IPS DF 6.9 (cell line): ENCODE results near the gene FBXO48.
"Not testable (repeated sequence)": the region's sequence is repeated elsewhere in the genome, so short reads cannot be mapped to it uniquely, and the experiment has no call there.

Experiments used
- DNase-seq: peaks from one replicate; pipeline ENCODE4 v3.0.0-alpha.2; 2013; ENCODE audit warnings: low read depth, low spot score
- H3K27ac ChIP-seq: one replicate; pipeline ENCODE4 v1.5.1; 2013; ENCODE audit warnings: low read length, control low read depth
- H3K27me3 ChIP-seq: 2 replicates; pipeline ENCODE4 v1.6.1; 2013; ENCODE audit warnings: mild to moderate bottlenecking, low read length; ENCODE audit not compliant: control insufficient read depth, insufficient read depth
- H3K36me3 ChIP-seq: 2 replicates; pipeline ENCODE4 v1.6.1; 2013; ENCODE audit warnings: low read length; ENCODE audit not compliant: control insufficient read depth, insufficient read depth
- H3K4me1 ChIP-seq: 2 replicates; pipeline ENCODE4 v1.6.1; 2013; ENCODE audit warnings: low read length; ENCODE audit not compliant: control insufficient read depth, insufficient read depth
- H3K4me3 ChIP-seq: 2 replicates; pipeline ENCODE4 v1.5.1; 2013; ENCODE audit warnings: mild to moderate bottlenecking, low read length
- H3K9me3 ChIP-seq: 2 replicates; pipeline ENCODE4 v1.6.1; 2013; ENCODE audit warnings: low read length, inconsistent platforms; ENCODE audit not compliant: control insufficient read depth, insufficient read depth
- WGBS: extraction: QIAGEN DNeasy Blood & Tissue Kit; methylation state at CpG from one replicate; pipeline ENCODE4 v1.1.7; 2013; ENCODE audit warnings: mixed read lengths, missing lambda C conversion rate; ENCODE audit not compliant: insufficient read length, insufficient coverage; 5-methylcytosine and 5-hydroxymethylcytosine counted together

FBXO48 gene

DNA sequence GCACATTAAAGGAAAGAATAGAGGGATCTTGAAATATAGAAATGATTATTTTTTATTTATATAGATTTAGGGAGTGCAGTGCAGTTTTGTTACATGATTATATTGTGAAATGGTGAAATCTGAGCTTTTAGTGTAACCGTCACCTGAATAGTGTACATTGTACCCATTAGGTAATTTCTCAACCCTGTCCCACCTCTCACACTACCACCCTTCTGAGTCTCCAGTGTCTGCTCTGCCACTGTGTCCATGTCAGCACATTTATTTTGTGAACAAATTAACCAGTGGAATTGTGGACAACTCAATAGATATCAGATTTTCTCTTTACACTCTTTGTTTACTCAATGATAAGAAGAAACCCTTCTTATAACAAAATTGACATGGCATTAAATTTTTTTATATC, 24.5 kb upstream of the FBXO48 start:
- no CpG with 5 or more reads among the region's 1 CpG for WGBS
- H3K36me3 ChIP-seq, result no peaks in the 10 kb centered on the region
- H3K4me3 ChIP-seq, result no peak overlapping the region
- H3K9me3 ChIP-seq, result no peaks in the 10 kb centered on the region
- no peak for DNase-seq
- H3K27me3 ChIP-seq, result no peaks in the 10 kb centered on the region
- no peak overlapping the region for H3K27ac ChIP-seq
- no peaks in the 10 kb centered on the region for H3K4me1 ChIP-seq

DNA sequence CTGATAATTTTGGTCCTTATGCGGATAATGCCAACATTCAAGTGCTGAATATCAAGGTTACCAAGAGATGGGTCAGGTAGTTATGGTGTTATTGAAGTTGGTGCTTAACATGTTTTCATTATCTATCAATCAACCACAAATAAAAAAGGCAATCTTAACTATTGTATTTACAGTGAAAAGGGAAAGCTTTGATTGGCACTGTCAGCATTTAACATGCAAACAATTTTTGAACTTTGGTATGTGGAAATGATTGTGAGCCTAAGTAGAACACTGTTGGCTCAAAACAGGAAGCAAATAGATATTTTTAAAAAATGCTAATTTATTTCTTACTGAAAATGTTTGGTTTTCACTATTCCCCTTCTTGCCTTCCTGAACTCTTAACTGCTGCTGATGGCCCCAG, 22.2 kb upstream of the FBXO48 start:
- Histone ChIP-seq H3K9me3 (no peaks in the 10 kb centered on the region), H3K4me3 (no peak overlapping the region), H3K27ac (no peak overlapping the region), H3K4me1 (no peaks in the 10 kb centered on the region), H3K36me3 (no peaks in the 10 kb centered on the region), H3K27me3 (no peaks in the 10 kb centered on the region)
- no CpG with 5 or more reads among the region's 1 CpG for WGBS
- DNase-seq, result no peak

DNA sequence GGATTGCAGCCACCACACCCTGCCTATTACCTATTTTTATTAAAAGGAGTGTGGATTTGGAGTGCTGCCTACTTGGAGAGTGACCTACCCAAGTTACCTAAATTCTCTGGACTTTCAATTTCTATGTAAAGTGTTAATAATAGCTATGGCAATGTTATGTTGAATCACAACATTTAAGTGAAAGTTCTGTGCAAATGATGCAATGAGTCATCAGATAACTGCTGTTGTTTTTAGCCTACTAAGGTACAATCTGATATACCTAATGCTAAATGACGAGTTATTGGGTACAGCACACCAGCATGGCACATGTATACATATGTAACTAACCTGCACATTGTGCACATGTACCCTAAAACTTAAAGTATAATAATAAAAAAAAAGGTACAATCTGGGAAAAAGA, 21.5 kb upstream of the FBXO48 start:
- H3K27me3 ChIP-seq, H3K4me1 ChIP-seq, H3K27ac ChIP-seq, H3K4me3 ChIP-seq, DNase-seq, H3K9me3 ChIP-seq, H3K36me3 ChIP-seq: not testable (repeated sequence)
- no CpG with 5 or more reads among the region's 1 CpG for WGBS

DNA sequence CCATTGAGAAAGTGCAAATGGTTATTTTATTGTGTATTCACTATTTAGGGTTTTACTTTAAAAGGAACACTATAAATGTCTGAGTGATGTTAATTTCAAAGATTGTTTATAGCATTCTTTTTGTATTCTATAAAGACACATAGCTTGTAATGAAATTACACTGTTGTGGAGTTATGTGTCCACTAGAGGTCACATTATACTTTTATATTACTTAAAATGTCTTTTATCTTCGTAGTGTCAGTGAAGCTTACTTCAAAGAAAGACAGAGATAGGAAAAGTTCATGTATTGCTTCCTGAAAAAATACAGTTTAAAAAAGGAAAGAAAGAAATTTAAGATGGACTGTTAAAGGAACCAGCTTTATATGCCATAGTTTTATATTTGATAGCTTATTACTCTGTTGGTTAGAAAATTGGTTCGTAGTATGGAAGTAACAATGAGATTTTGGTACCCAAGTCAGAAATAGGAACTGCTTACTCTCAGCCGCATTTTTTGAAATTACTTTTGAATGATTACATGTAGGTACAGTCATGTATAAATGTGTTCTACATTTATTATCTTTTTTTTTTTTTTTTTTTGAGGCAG, 20.8 kb upstream of the FBXO48 start:
- no peaks in the 10 kb centered on the region for H3K36me3 ChIP-seq
- H3K27ac ChIP-seq, result no peak overlapping the region
- no peak overlapping the region for H3K4me3 ChIP-seq
- H3K27me3 ChIP-seq, result no peaks in the 10 kb centered on the region
- WGBS, result no CpG with 5 or more reads among the region's 3 CpGs
- DNase-seq, result no peak
- no peaks in the 10 kb centered on the region for H3K9me3 ChIP-seq
- H3K4me1 ChIP-seq, result no peaks in the 10 kb centered on the region

DNA sequence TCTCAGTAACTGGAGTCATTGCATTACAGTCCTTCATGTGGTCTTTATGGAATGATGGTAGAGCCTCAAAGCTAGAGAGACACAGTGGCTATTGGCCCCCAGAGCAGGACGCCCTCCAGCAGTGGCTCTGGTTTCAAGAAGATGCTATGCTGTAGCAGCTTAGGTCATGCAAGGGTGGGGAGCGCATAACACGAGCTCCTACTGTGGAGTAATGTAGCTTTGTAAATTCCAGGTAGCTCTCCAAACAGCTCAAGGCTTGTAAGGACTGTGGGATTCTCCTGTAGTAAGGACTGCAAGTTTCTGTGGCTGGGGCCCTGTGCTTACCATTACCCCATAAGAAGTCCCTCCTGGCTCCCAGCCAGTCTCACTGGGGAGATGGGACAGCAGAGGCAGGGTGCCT, 15.9 kb upstream of the FBXO48 start:
- Histone ChIP-seq H3K9me3 (no peaks in the 10 kb centered on the region), H3K27ac (no peak overlapping the region), H3K27me3 (no peaks in the 10 kb centered on the region), H3K4me3 (no peak overlapping the region), H3K36me3 (no peaks in the 10 kb centered on the region), H3K4me1 (no peaks in the 10 kb centered on the region)
- WGBS, result no CpG with 5 or more reads among the region's 3 CpGs
- no peak for DNase-seq

DNA sequence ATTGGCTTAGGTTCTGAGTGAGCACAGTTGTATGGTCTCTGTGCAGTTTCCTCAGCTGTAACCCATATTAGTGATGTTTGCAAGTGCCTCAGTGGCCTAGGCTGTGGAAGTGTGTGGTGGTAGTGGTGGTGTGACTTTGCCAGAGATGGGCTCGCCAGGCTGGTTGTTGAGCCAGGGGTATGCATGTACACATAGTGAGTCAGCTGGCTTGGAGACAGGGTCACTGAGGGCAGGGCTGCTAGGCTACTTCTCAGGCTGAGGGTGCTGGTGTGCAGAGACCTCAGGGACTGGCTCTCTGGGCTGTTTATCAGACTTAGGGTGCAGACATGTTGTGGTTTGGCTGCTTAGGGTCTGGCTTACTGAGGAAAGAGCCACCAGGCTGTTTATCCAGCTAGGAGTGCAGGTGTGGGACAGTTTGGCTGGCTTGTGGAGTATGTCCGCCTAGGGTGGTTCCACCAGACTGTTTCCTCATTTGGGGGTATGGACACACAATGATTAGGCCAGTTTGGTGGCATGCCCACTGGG, 15.3 kb upstream of the FBXO48 start:
- Histone ChIP-seq H3K36me3 (no peaks in the 10 kb centered on the region), H3K4me3 (no peak overlapping the region), H3K27ac (no peak overlapping the region), H3K4me1 (no peaks in the 10 kb centered on the region), H3K9me3 (no peaks in the 10 kb centered on the region), H3K27me3 (no peaks in the 10 kb centered on the region)
- DNase-seq, result no peak
- whole genome bisulfite sequencing, result no CpG with 5 or more reads among the region's 2 CpGs

DNA sequence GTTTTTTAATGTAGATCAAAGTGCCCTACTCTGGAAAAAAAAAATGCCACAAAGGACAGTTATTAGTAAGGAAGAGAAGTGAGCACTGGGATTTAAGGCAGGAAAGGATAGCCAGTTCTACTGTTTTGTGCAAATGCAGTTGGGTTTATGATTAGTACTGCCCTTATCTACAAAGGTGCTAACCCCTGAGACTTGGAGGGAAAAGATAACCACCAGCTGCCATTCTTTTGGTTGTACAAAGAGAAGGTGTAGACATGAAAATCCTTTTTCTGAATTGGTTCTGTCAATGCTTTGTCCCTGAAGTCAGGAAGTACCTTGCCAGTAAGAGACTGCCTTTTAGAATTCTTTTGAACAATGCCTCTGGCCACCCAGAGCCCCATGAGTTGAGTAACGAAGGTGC, 11.6 kb upstream of the FBXO48 start:
- no peak overlapping the region for H3K4me3 ChIP-seq
- H3K9me3 ChIP-seq, result no peaks in the 10 kb centered on the region
- H3K27ac ChIP-seq, result no peak overlapping the region
- DNase-seq, result no peak
- no peaks in the 10 kb centered on the region for H3K4me1 ChIP-seq
- WGBS, result no CpG with 5 or more reads among the region's 1 CpG
- no peaks in the 10 kb centered on the region for H3K27me3 ChIP-seq
- no peaks in the 10 kb centered on the region for H3K36me3 ChIP-seq

DNA sequence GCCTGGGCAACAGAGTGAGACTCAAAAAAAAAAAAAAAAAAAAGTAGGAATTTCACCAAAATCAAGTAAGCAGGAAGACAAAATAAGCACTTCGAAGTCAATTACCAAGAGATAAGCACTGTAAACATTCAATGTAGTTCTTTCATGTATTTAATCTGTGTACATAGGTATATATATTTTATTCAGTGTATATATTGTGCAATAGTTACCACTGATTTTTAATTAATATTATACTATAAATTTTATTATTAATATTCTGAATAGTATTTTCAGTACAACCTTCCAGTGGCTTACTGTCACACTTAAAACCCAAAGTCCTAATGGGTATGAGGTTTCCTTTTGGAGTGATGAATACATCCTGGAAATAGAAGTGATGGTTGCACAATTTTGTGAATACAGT, 9.4 kb upstream of the FBXO48 start:
- Histone ChIP-seq H3K27me3 (no peaks in the 10 kb centered on the region), H3K9me3 (no peaks in the 10 kb centered on the region), H3K4me3 (no peak overlapping the region), H3K36me3 (no peaks in the 10 kb centered on the region), H3K4me1 (no peaks in the 10 kb centered on the region), H3K27ac (no peak overlapping the region)
- no peak for DNase-seq
- WGBS, result no CpG with 5 or more reads among the region's 1 CpG

DNA sequence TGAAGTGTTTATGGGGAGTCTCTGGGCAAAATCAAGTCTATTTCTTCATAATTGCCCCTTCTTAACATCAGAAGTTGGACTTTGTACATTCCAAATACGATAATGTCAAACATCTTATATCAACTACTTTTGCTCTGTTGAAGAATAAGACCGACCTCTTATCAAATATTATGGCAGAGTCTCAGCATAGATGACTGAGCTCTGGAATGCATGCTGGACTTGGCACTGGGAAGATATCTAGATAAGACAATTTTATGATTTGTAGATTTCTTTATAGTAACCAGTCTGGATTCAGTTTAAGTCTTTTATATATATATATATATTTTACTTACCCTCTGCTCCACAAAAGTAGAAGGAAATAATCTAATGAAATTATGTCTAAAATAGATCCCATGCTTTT, 8.5 kb upstream of the FBXO48 start:
- H3K4me1 ChIP-seq, result no peaks in the 10 kb centered on the region
- H3K4me3 ChIP-seq, result no peak overlapping the region
- no peaks in the 10 kb centered on the region for H3K9me3 ChIP-seq
- no peaks in the 10 kb centered on the region for H3K36me3 ChIP-seq
- DNase-seq, result no peak
- no peak overlapping the region for H3K27ac ChIP-seq
- no peaks in the 10 kb centered on the region for H3K27me3 ChIP-seq
- WGBS, result no CpG with 5 or more reads among the region's 2 CpGs

DNA sequence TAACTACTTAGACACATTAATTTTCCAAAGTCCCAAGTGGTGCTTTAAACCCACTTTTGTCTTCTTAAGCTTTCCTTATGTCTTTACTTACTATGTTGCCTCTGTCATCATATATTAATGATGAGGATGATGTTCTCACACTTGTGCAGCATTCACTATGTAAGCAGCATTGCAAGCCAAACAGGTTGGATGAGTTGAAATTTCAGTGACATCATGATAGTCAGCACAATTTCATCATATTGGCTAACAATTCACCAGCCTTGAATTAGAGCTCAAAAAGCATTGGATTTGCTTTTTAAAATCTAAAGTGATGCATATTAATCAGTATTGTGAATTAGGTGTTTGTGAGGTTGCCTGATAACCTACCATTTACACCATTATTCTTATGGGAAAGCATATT, 8.0 kb upstream of the FBXO48 start:
- H3K9me3 ChIP-seq, result no peaks in the 10 kb centered on the region
- no peaks in the 10 kb centered on the region for H3K4me1 ChIP-seq
- no peaks in the 10 kb centered on the region for H3K27me3 ChIP-seq
- H3K27ac ChIP-seq, result no peak overlapping the region
- no peaks in the 10 kb centered on the region for H3K36me3 ChIP-seq
- DNase-seq, result no peak
- no peak overlapping the region for H3K4me3 ChIP-seq

DNA sequence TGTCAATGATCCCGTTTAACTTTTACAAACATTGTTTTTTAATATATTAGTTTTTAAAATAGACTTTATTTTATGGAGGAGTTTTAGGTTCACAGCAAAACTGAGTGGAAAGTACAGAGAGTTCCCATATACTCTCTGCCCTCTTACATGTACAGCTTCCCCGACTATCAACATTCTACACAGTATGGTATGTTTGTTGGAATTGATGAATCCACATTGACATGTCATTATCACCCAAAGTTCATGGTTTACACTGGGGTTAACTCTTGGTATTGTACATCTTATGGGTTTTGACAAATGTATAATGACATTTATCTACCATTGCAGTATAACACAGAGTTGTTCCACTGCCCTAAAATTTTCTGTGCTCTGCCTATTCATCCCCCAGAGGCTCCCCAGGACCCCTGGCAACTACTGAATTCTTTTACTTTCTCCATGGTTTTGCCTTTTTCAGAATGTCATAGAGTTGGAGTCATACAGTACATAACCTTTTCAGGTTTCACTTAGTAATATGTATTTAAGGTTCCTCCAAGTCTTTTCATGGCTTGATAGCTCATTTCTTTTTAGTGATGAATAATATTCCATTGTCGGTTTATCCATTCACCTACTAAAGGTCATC, 5.8 kb upstream of the FBXO48 start:
- Histone ChIP-seq H3K4me3 (no peak overlapping the region), H3K27ac (no peak overlapping the region), H3K27me3 (no peaks in the 10 kb centered on the region), H3K36me3 (no peaks in the 10 kb centered on the region), H3K9me3 (no peaks in the 10 kb centered on the region), H3K4me1 (no peaks in the 10 kb centered on the region)
- no CpG with 5 or more reads among the region's 3 CpGs for WGBS
- DNase-seq, result no peak
